Measurements from ENCODE around the gene LCK. TPM values are rescaled to one million over a fixed set of nuclear protein-coding genes. Genes with fewer than 3 reads are reported as not detected.
"Not testable (repeated sequence)": the region's sequence is repeated elsewhere in the genome, so short reads cannot be mapped to it uniquely, and the experiment has no call there.

Gene LCK
- total and polyA plus RNA-seq, 2 of the 8 experiments (the other 6 are each of a cell fraction or from before 2014, with no cell fraction given), result 75.3 to 122 TPM

DNA sequence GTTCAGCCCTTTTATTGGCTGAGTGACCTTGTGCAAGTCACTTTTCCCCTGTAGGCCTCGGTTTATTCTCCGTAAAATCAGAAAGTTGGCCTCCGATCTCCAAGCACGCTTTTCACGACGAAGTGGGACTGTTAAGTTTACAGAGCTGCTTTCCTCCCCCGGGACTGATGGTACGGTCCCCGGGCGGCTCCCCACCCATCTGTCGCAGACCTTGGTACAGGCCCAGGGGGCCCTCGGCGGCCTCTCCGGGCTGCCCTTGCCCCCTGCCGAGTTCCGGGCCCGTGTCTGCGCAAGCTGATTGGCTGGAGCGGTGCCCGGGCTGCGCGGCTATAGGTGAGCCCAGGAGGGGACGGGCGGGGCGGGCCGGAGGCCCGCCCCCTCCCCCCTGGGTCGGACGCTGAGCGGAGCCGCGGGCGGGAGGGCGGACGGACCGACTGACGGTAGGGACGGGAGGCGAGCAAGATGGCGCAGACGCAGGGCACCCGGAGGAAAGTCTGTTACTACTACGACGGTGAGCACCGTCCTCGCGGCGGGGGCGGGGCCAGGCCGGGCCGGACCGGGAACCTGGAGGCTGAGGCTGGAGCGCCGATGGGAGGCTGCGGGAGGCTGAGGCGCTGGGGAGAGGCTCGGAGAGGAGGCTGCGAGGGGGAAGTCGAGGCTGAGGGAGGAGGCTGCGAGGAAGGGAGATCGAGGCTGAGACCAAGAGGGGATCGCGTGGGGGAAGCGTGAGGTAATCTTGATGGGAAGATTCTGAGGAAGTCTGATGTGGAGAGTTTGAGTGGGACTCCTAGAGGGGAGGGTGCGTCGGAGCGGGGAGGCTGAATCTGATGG is 40.9 kb downstream of the LCK start, which contains the start of gene HDAC1 (continued):
- TF ChIP-seq SUZ12 (IDR thresholded peaks at IDR 0.05; ENCODE audit: low read length) (no peak), TEAD4 (IDR thresholded peaks at IDR 0.05; ENCODE audit: low read depth, low read length) (no peak), TAF7 (optimal IDR thresholded peaks at IDR 0.05; ENCODE audit: borderline replicate concordance, low read depth, low read length) (peak; percentile 62), SP2 (IDR thresholded peaks at IDR 0.05; ENCODE audit: low read length) (no peak; the same call in 1 of the 2 replicates), SRF (IDR thresholded peaks at IDR 0.05; ENCODE audit: low read depth, low read length) (no peak)

DNA sequence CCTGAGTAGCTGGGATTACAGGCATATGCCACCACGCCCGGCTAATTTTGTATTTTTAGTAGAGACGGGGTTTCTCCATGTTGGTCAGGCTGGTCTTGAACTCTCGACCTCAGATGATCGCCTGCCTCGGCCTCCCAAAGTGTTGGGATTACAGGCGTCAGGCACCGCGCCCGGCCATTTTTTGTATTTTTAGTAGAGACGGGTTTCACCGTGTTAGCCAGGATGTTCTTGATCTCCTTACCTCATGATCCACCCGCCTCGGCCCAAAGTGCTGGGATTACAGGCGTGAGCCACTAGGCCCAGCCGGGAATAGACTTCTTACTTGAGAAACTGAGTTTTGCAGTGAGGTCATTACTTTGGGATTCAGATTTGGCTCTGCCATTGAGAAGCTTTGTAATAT is 47.1 kb downstream of the LCK start:
- not testable (repeated sequence) for FAIRE-seq; H2BK5ac ChIP-seq (ENCODE audit: low read depth, low read length); H4K5ac ChIP-seq (ENCODE audit: insufficient read length, low read depth, low read length); H2BK120ac ChIP-seq (replicated peaks; ENCODE audit: low read depth, low read length); H3K9me3 ChIP-seq (ENCODE audit: insufficient read depth in 2 of 2, low read depth in 1 of 2, low read length in 1 of 2); H4K91ac ChIP-seq (replicated peaks; ENCODE audit: insufficient read length, low read length); H2BK12ac ChIP-seq (ENCODE audit: low read depth, low read length); H3K79me1 ChIP-seq (ENCODE audit: low read depth, low read length); H2BK20ac ChIP-seq (ENCODE audit: low read length); DNase-seq (ENCODE audit: low read depth in 1 of 2, low spot score in 2 of 2); H3K18ac ChIP-seq (ENCODE audit: extremely low read depth, low read length); H3K27me3 ChIP-seq (replicated peaks in 1 of 4; ENCODE audit: control insufficient read depth in 3 of 4, extremely low read depth in 1 of 4, insufficient read depth in 3 of 4, low read length in 3 of 4); H4K8ac ChIP-seq (ENCODE audit: extremely low read depth, insufficient read depth, low read length); H3K23ac ChIP-seq (ENCODE audit: insufficient read length); H2BK15ac ChIP-seq (ENCODE audit: low read length); H3K4me1 ChIP-seq (replicated peaks in 1 of 4; ENCODE audit: control insufficient read depth in 3 of 4, insufficient read depth in 4 of 4, low read length in 3 of 4); H3K4ac ChIP-seq (replicated peaks; ENCODE audit: insufficient read length, low read depth, low read length); H3K4me2 ChIP-seq (ENCODE audit: insufficient read depth in 1 of 2, low read depth in 2 of 2, low read length in 2 of 2); H3K23me2 ChIP-seq (ENCODE audit: low read depth, low read length); H3K9ac ChIP-seq (replicated peaks in 1 of 4; ENCODE audit: extremely low read depth in 1 of 4, low read depth in 3 of 4, low read length in 3 of 4); H3K14ac ChIP-seq (ENCODE audit: insufficient read length); H3K27ac ChIP-seq (ENCODE audit: low read depth, low read length); H2AK5ac ChIP-seq (ENCODE audit: low read depth, low read length); H2AFZ ChIP-seq (ENCODE audit: low read length); H3K56ac ChIP-seq (replicated peaks; ENCODE audit: insufficient read length, low read depth, low read length); H3K4me3 ChIP-seq (ENCODE audit: extremely low read depth in 1 of 4, insufficient read depth in 2 of 4, low read depth in 3 of 4, low read length in 4 of 4)
- 95% methylated on average over 16 of the region's 16 CpGs; no CpG with 5 or more reads in 1 of the 2 experiments for WGBS, 2 experiments (ENCODE audit: extremely low coverage in 1 of 2, insufficient coverage in 1 of 2, insufficient read length in 1 of 2, insufficient replicate concordance in 2 of 2, low coverage in 1 of 2, low lambda C conversion rate in 2 of 2, missing lambda C conversion rate in 1 of 2)
- POLR2A ChIA-PET (ENCODE audit: partially characterized antibody), result interaction anchor here (0.8 to 0.9 kb wide), 3 partner anchors 9 to 98 kb away, joined by 3 to 4 read pairs (median 3); no protein-coding TSS in a partner anchor
- Histone ChIP-seq H3K79me2 (ENCODE audit: control insufficient read depth in 1 of 2, insufficient read depth in 2 of 2, low read length in 2 of 2) (peaks cover 4 to 56% of the 10 kb centered on the region in 2 experiments), H4K20me1 (replicated peaks in 1 of 2; ENCODE audit: control insufficient read depth in 1 of 2, insufficient read depth in 2 of 2, low read length in 2 of 2) (peaks cover 0 to 12% of the 10 kb centered on the region in 2 experiments), H3K36me3 (ENCODE audit: control insufficient read depth in 2 of 4, insufficient read depth in 4 of 4, low read length in 3 of 4) (peaks cover 5 to 13% (median 7%) of the 10 kb centered on the region in 4 experiments; a peak in 6 of 8 replicates)
- CTCF ChIA-PET (ENCODE audit: partially characterized antibody), result interaction anchor here (0.8 to 1.9 kb wide), 2 partner anchors 10 to 50 kb away, joined by 3 to 8 read pairs; no protein-coding TSS in a partner anchor
